PFSK-1 (cell line): ENCODE results near the gene FAM163B.

Experiments used
- POLR2AphosphoS5 ChIP-seq: IDR thresholded peaks from 2 replicates; pipeline ENCODE4 v1.6.1; 2012; ENCODE audit warnings: low read depth, mild to moderate bottlenecking, control low read depth, low read length, moderate library complexity
- SIN3A ChIP-seq: IDR thresholded peaks from 2 replicates; pipeline ENCODE4 v1.6.1; 2012; ENCODE audit warnings: mild to moderate bottlenecking, low read length, moderate library complexity, borderline replicate concordance; ENCODE audit not compliant: insufficient read depth
- TAF1 ChIP-seq: IDR thresholded peaks from 2 replicates; pipeline ENCODE4 v1.6.1; 2012; ENCODE audit warnings: low read length, control low read depth, borderline replicate concordance; ENCODE audit not compliant: insufficient read depth

DNA sequence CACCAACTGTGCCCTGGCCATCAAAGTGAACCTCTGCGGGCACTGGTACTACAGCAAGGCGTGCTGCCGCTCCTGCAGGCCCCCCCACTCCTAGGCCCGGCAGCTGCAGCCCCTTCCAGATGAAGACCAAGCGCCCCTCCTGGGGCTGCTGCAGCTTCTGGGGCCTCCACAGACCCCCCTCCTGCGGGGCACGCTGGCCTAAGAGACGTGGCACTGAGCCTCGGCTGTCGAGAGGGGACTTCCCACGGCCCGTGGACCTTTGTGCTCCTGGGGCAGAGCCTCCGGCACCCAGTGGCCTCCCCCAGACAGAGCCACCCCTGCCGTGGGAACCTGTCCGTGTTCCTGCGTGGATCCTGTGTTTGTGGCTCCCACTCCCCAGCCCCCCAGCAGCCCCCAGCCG, 34.4 kb downstream of the FAM163B start:
- TF ChIP-seq POLR2AphosphoS5 (no peak), SIN3A (no peak), TAF1 (no peak)
